ENCODE results near the gene LRRC49. TPM values are rescaled to one million over a fixed set of nuclear protein-coding genes. Genes with fewer than 3 reads are reported as not detected.
A peak's percentile ranks its signal among the peaks of the same experiment; 100 is the strongest.

LRRC49 gene
- total and polyA plus RNA-seq, 10 of the 15 experiments (the other 5 are each of a cell fraction or from before 2014, with no cell fraction given): 1.4 to 3.7 (median 2.9) TPM

GRCh38 chr15:70932397-70932796, 39.8 kb downstream of the LRRC49 start:
- no peak overlapping the region for H3K4me3 ChIP-seq
- H3K4me2 ChIP-seq (ENCODE audit: control insufficient read depth, insufficient read depth): 0 out of 2 replicates have a peak overlapping the region, but pooled peaks have one; percentile 17
- CTCF ChIA-PET: no interaction called here
- BruUV-seq (replicated peaks): no TSS peak
- TF ChIP-seq GATAD2B (conservative IDR thresholded peaks at IDR 0.05; ENCODE audit: low read depth): no peak
- no peak for TF ChIP-seq ZNF622 (IDR thresholded peaks at IDR 0.05)
- TF ChIP-seq SREBF1 (IDR thresholded peaks at IDR 0.05; ENCODE audit: low read length): no peak
- TF ChIP-seq JUNB (IDR thresholded peaks at IDR 0.05): peak; percentile 34; the same call in 1 of the 2 replicates
- TF ChIP-seq ATF3 (IDR thresholded peaks at IDR 0.05; ENCODE audit: borderline replicate concordance, extremely low read depth, low read depth, low read length): no peak
- TF ChIP-seq NR2C2 (IDR thresholded peaks at IDR 0.05; ENCODE audit: borderline replicate concordance, control insufficient read depth, insufficient read length, low read depth): no peak
- TF ChIP-seq MEF2A (IDR thresholded peaks at IDR 0.05; ENCODE audit: insufficient read depth, low read depth, low read length): peak; percentile 61; the same call in 1 of the 2 replicates
- POLR2A ChIA-PET: interaction anchor here (0.6 kb wide), 1 partner anchor 684 kb away, joined by 3 read pairs; no protein-coding TSS in a partner anchor
- H3K27me3 ChIP-seq (replicated peaks in 1 of 2; ENCODE audit: control insufficient read depth in 2 of 2, insufficient read depth in 2 of 2, low read length in 1 of 2): no peaks in the 10 kb centered on the region
- ATAC-seq (no peak), DNase-seq (ENCODE audit: low read depth, low spot score) (peak; percentile 7), FAIRE-seq (no peak)
- no peak overlapping the region for H3K9ac ChIP-seq (ENCODE audit: control insufficient read depth, insufficient read depth, low read length)
- in situ Hi-C loops (cut with MboI) (no loop called here), intact Hi-C loops (cut with micrococcal nuclease; ENCODE audit: unreplicated experiment) (no loop called here)
- RAD21 ChIA-PET (ENCODE audit: unreplicated experiment): no interaction called here
- H4K20me1 ChIP-seq (ENCODE audit: control insufficient read depth, insufficient read depth): no peaks in the 10 kb centered on the region
- no peaks in the 10 kb centered on the region for H3K36me3 ChIP-seq (ENCODE audit: control insufficient read depth in 2 of 2, insufficient read depth in 2 of 2, low read length in 1 of 2)
- H3K4me1 ChIP-seq (ENCODE audit: control insufficient read depth, insufficient read depth, low read length): peaks cover 6% of the 10 kb centered on the region; the same call in 1 of the 2 replicates
- H3K79me2 ChIP-seq (ENCODE audit: control insufficient read depth, insufficient read depth, low read length): no peaks in the 10 kb centered on the region
- H3K9me3 ChIP-seq (replicated peaks; ENCODE audit: control insufficient read depth, insufficient read depth, low read length): no peaks in the 10 kb centered on the region
- H3K27ac ChIP-seq (ENCODE audit: control insufficient read depth, insufficient read depth): no peak overlapping the region
- SMC1A ChIA-PET (ENCODE audit: uncharacterized antibody, unreplicated experiment): interaction anchor here (0.9 to 1.2 kb wide), 2 partner anchors 9 to 10 kb away, joined by 3 to 4 read pairs; no protein-coding TSS in a partner anchor
- H2AFZ ChIP-seq (ENCODE audit: control insufficient read depth, low read depth, low read length): no peak overlapping the region
- WGBS (ENCODE audit: insufficient coverage, insufficient replicate concordance, low lambda C conversion rate, missing lambda C conversion rate): 50% methylated on average over 2 of the region's 2 CpGs

- no peak for ATAC-seq
- H3K36me3 ChIP-seq (ENCODE audit: control insufficient read depth in 2 of 2, insufficient read depth in 2 of 2, low read length in 1 of 2): no peaks in the 10 kb centered on the region
- no peak overlapping the region for H3K4me2 ChIP-seq (ENCODE audit: control insufficient read depth, insufficient read depth)
- 97% methylated on average over 3 of the region's 3 CpGs for WGBS (ENCODE audit: insufficient coverage, insufficient replicate concordance, low lambda C conversion rate, missing lambda C conversion rate)
- H3K79me2 ChIP-seq (ENCODE audit: control insufficient read depth, insufficient read depth, low read length): no peaks in the 10 kb centered on the region
- no peak overlapping the region for H3K9ac ChIP-seq (ENCODE audit: control insufficient read depth, insufficient read depth, low read length)
- DNase-seq (ENCODE audit: low read depth, low spot score): no peak
- no peak overlapping the region for H3K27ac ChIP-seq (ENCODE audit: control insufficient read depth, insufficient read depth)
- H3K4me3 ChIP-seq: no peak overlapping the region
- ChIA-PET RAD21 (ENCODE audit: unreplicated experiment) (no interaction called here), POLR2A (no interaction called here), SMC1A (ENCODE audit: uncharacterized antibody, unreplicated experiment) (no interaction called here), CTCF (no interaction called here)
- H3K9me3 ChIP-seq (replicated peaks; ENCODE audit: control insufficient read depth, insufficient read depth, low read length): no peaks in the 10 kb centered on the region
- TF ChIP-seq LARP7 (IDR thresholded peaks at IDR 0.05): no peak
- no peaks in the 10 kb centered on the region for H4K20me1 ChIP-seq (ENCODE audit: control insufficient read depth, insufficient read depth)
- FAIRE-seq: no peak
- BruUV-seq (replicated peaks): no TSS peak
- no peak overlapping the region for H2AFZ ChIP-seq (ENCODE audit: control insufficient read depth, low read depth, low read length)
- intact Hi-C loops (cut with micrococcal nuclease; ENCODE audit: unreplicated experiment): no loop called here
- no peaks in the 10 kb centered on the region for H3K27me3 ChIP-seq (replicated peaks in 1 of 2; ENCODE audit: control insufficient read depth in 2 of 2, insufficient read depth in 2 of 2, low read length in 1 of 2)
- H3K4me1 ChIP-seq (ENCODE audit: control insufficient read depth, insufficient read depth, low read length): peaks cover 6% of the 10 kb centered on the region; the same call in 1 of the 2 replicates
- in situ Hi-C loops (cut with MboI): no loop called here
Observed at GRCh38 chr15:70933411-70933810, 40.8 kb downstream of the LRRC49 start.

Measured in GM12878 (cell line).